Measurements from ENCODE around the gene COA8.
"Not testable (repeated sequence)": the region's sequence is repeated elsewhere in the genome, so short reads cannot be mapped to it uniquely, and the experiment has no call there.

DNA sequence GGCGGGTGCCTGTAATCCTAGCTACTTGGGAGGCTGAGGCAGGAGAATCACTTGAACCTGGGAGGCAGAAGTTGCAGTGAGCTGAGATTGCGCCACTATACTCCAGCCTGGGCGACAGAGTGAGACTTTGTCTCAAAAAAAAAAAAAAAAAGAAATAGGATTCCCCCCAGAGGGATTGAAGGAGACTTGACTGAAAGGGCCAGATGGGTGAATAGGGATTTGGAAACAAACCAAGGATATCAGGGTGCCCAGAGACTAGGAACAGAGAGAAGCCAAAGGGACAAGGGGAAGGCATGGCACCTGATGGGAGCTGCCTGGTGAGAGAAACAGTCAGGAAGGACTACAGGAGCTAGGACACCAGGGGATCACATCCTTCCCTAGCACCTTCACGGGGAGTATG, 46.3 kb downstream of the COA8 start:
- TF ChIP-seq, protein P1, sequence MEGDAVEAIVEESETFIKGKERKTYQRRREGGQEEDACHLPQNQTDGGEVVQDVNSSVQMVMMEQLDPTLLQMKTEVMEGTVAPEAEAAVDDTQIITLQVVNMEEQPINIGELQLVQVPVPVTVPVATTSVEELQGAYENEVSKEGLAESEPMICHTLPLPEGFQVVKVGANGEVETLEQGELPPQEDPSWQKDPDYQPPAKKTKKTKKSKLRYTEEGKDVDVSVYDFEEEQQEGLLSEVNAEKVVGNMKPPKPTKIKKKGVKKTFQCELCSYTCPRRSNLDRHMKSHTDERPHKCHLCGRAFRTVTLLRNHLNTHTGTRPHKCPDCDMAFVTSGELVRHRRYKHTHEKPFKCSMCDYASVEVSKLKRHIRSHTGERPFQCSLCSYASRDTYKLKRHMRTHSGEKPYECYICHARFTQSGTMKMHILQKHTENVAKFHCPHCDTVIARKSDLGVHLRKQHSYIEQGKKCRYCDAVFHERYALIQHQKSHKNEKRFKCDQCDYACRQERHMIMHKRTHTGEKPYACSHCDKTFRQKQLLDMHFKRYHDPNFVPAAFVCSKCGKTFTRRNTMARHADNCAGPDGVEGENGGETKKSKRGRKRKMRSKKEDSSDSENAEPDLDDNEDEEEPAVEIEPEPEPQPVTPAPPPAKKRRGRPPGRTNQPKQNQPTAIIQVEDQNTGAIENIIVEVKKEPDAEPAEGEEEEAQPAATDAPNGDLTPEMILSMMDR (IDR thresholded peaks at IDR 0.05): not testable (repeated sequence)
- not testable (repeated sequence) for TF ChIP-seq POLR2A (IDR thresholded peaks at IDR 0.05)
